Endometrial microvascular endothelial cells (primary cell): ENCODE results near the gene CCDC63. TPM values are rescaled to one million over a fixed set of nuclear protein-coding genes. Genes with fewer than 3 reads are reported as not detected.

ENCODE experiments used
- in situ Hi-C: cut with HindIII; loops from 2 replicates; pipeline ENCODE4 v1.10.0; 2017; ENCODE audit warnings: low sequenced_read_pairs, low pct_unique_long_range_greater_than_20kb; ENCODE audit errors: inconsistent ontology term
- total RNA-seq: library from RNA; depleted of rRNA; stranded (reverse); fragments of >200 nt; gene quantifications from one replicate; pipeline ENCODE4 v1.2.3, GENCODE V29; 2015; ENCODE audit errors: inconsistent ontology term

Gene CCDC63
- total RNA-seq, 1 donor from 2014 or later = not detected

GRCh38 chr12:110913119-110914056 lies 66.6 kb downstream of the CCDC63 start:
- in situ Hi-C loops = no loop called here

- in situ Hi-C loops = no loop called here
Measured at GRCh38 chr12:110916295-110916875, 69.6 kb downstream of the CCDC63 start.

GRCh38 chr12:110917467-110917866 lies 70.7 kb downstream of the CCDC63 start:
- in situ Hi-C loops = no loop called here

GRCh38 chr12:110917961-110918360 lies 71.2 kb downstream of the CCDC63 start:
- in situ Hi-C loops = no loop called here

GRCh38 chr12:110919720-110920119 lies 72.9 kb downstream of the CCDC63 start:
- in situ Hi-C loops = no loop called here

- in situ Hi-C loops = no loop called here
Measured at GRCh38 chr12:110920324-110920910, 73.6 kb downstream of the CCDC63 start, which contains the start of gene MYL2. TSS of gene MYL2 (minus strand) at chr12:110920579. CDS start at chr12:110920529, 50 bp downstream.

GRCh38 chr12:110921262-110921661 lies 74.5 kb downstream of the CCDC63 start:
- in situ Hi-C loops = no loop called here

- in situ Hi-C loops = no loop called here
Measured at GRCh38 chr12:110922652-110923051, 75.9 kb downstream of the CCDC63 start.

- in situ Hi-C loops = no loop called here
Measured at GRCh38 chr12:110923192-110923591, 76.4 kb downstream of the CCDC63 start.

- in situ Hi-C loops = no loop called here
Measured at GRCh38 chr12:110923692-110924334, 77.0 kb downstream of the CCDC63 start.

GRCh38 chr12:110927546-110927945 lies 80.8 kb downstream of the CCDC63 start:
- in situ Hi-C loops = no loop called here

- in situ Hi-C loops = no loop called here
Measured at GRCh38 chr12:110928700-110929099, 81.9 kb downstream of the CCDC63 start.

GRCh38 chr12:110929818-110930217 lies 83.0 kb downstream of the CCDC63 start:
- in situ Hi-C loops = no loop called here

- in situ Hi-C loops = no loop called here
Measured at GRCh38 chr12:110930348-110931314, 83.8 kb downstream of the CCDC63 start.

GRCh38 chr12:110931315-110931728 lies 84.5 kb downstream of the CCDC63 start:
- in situ Hi-C loops = no loop called here

- in situ Hi-C loops = no loop called here
Measured at GRCh38 chr12:110932046-110932445, 85.3 kb downstream of the CCDC63 start.

GRCh38 chr12:110933326-110933974 lies 86.7 kb downstream of the CCDC63 start:
- in situ Hi-C loops = no loop called here
